Activated naive CD4-positive, alpha-beta T cell treated with anti-CD3 and anti-CD28 coated beads for 36 hours (primary cell): ENCODE measurements around the gene ILF2. TPM values are rescaled to one million over a fixed set of nuclear protein-coding genes. Genes with fewer than 3 reads are reported as not detected.
A peak's percentile ranks its signal among the peaks of the same experiment; 100 is the strongest.
"Not testable (repeated sequence)": the region's sequence is repeated elsewhere in the genome, so short reads cannot be mapped to it uniquely, and the experiment has no call there.

Source experiments
- CTCF ChIA-PET: fragments of 350-600 bp; sonication (Branson Sonifier 250); formaldehyde crosslinking; loops from one replicate; lab custom pipeline; 2021; ENCODE audit warnings: antibody characterized with exemption; lab: Charles Lee
- DNase-seq: peaks from one replicate; pipeline ENCODE4 v3.0.0-alpha.2; 2020
- H3K27ac Mint-ChIP-seq: one replicate; pipeline ENCODE4 v1.8.0; 2021; ENCODE audit warnings: mild to moderate bottlenecking, mixed read lengths
- H3K27me3 Mint-ChIP-seq: one replicate; pipeline ENCODE4 v1.8.0; 2021; ENCODE audit warnings: low read depth, mixed read lengths
- H3K36me3 Mint-ChIP-seq: one replicate; pipeline ENCODE4 v1.8.0; 2021; ENCODE audit warnings: low read depth, mixed read lengths
- H3K4me1 Mint-ChIP-seq: one replicate; pipeline ENCODE4 v1.8.0; 2021; ENCODE audit warnings: low read depth, mixed read lengths
- H3K4me3 Mint-ChIP-seq: one replicate; pipeline ENCODE4 v1.8.0; 2021; ENCODE audit warnings: mild to moderate bottlenecking, moderate library complexity, mixed read lengths
- H3K9me3 Mint-ChIP-seq: one replicate; pipeline ENCODE4 v1.8.0; 2021; ENCODE audit warnings: mixed read lengths
- intact Hi-C: fragments of 100-400 bp; cut with micrococcal nuclease; formaldehyde crosslinking; loops from one replicate; pipeline ENCODE4 v1.15.1; 2023
- total RNA-seq, 2 experiments: library from RNA; stranded (reverse); gene quantifications; one replicate each; pipeline ENCODE4 v1.2.3, GENCODE V29; 2021

The ILF2 gene
- 100 to 1,000 TPM; 346 to 357 TPM for total RNA-seq

DNA sequence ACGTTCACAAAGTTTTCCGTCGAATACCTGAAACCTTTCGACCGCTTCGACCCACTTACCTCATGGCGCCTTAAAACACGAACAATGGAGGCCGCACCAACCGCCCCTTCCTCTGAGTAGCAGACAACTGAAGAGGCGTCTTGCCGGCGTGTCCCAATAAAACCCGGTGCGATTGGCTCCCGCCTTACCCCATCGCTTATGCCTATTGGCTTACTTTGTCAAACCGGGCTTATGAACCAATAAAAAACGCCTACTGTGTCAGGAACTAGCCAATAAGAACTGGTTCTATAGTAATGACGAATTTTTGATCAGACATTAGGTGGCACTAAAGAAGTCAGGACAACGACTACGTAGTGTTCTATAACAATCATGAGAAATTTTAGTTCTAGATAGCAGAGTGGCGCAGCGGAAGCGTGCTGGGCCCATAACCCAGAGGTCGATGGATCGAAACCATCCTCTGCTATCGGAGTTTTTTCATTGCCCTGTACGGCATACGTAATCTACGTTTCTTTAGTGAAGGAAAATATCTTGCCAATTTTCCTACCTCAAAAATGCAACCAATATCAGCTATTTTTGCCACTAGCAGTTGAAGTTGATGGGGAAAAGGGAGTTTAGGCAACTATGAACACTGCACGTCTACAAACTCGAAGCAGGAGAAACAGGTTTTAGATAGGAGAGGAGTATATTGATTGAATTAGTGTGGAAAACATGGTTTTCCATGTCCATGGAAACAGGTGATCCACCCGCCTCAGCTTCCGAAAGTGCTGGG lies at the start of gene ILF2:
TSS of gene ILF2 (minus strand) at position 135 of the 769 bp plus-strand sequence. CDS start at position 64, 71 bp downstream.
- DNase-seq = peak; percentile 99
- Mint-ChIP-seq H3K36me3 (peaks cover 43% of the 10 kb centered on the region), H3K27me3 (no peaks in the 10 kb centered on the region), H3K4me3 (no peak within 1 kb of the TSS), H3K9me3 (no peaks in the 10 kb centered on the region), H3K4me1 (peaks cover 36% of the 10 kb centered on the region), H3K27ac (no peak within 1 kb of the TSS)
- intact Hi-C loops = loop anchor here (1.0 to 10.0 kb wide), 17 partner anchors 13 to 602 kb away; partner anchors contain the start of genes CHTOP, HAX1, INTS3 and NUP210L
- CTCF ChIA-PET = interaction anchor here (0.6 to 1.6 kb wide), 8 partner anchors 28 to 487 kb away, joined by 3 to 9 read pairs (median 3); partner anchors contain the start of gene RAB13

DNA sequence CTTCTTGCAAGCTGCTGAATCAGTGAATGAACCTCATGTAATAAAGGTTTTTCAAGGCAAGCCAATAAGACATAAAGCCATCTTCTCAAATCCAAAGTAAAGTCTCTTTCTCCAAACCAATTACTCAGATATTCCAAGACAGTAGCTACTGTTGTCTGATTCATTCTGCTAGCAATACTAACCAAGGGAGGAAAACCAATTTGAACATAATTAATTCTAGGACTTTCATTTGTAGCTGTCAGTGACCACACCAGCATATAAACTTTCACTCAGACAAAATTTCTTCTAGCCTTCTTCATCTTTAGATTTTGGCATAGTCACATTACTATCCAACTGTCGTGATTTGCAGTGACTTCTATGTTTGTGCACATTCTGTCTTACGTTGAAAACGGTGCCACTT lies 46.5 kb upstream of the ILF2 start:
- no peaks in the 10 kb centered on the region for H3K36me3 Mint-ChIP-seq
- DNase-seq = no peak
- H3K4me1 Mint-ChIP-seq = peaks cover 9% of the 10 kb centered on the region
- no peak overlapping the region for H3K4me3 Mint-ChIP-seq
- no peaks in the 10 kb centered on the region for H3K27me3 Mint-ChIP-seq
- H3K27ac Mint-ChIP-seq = no peak overlapping the region
- intact Hi-C loops = no loop called here
- CTCF ChIA-PET = interaction anchor here (0.6 kb wide), 1 partner anchor 795 kb away, joined by 4 read pairs; no protein-coding TSS in a partner anchor
- no peaks in the 10 kb centered on the region for H3K9me3 Mint-ChIP-seq

DNA sequence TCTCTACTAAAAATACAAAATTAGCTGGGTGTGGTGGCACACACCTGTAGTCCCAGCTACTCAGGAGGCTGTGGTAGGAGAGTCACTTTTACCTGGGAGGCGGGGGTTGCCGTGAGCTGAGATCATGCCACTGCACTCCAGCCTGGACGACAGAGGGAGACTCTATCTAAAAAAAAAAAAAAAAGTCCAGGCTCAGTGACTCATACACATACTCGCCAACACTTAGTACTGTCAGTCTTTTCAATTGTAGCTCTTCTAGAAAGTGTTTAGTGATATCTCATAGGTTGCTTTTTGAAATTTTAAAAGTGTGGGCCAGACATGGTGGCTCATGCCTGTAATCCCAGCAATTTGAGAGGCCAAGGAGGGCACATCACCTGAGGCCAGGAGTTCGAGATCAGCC lies 45.4 kb upstream of the ILF2 start:
- H3K9me3 Mint-ChIP-seq, intact Hi-C loops, H3K27ac Mint-ChIP-seq, H3K4me3 Mint-ChIP-seq, H3K4me1 Mint-ChIP-seq, DNase-seq, H3K36me3 Mint-ChIP-seq, H3K27me3 Mint-ChIP-seq: not testable (repeated sequence)
- CTCF ChIA-PET = interaction anchor here (0.9 kb wide), 1 partner anchor 13 kb away, joined by 3 read pairs; no protein-coding TSS in a partner anchor

DNA sequence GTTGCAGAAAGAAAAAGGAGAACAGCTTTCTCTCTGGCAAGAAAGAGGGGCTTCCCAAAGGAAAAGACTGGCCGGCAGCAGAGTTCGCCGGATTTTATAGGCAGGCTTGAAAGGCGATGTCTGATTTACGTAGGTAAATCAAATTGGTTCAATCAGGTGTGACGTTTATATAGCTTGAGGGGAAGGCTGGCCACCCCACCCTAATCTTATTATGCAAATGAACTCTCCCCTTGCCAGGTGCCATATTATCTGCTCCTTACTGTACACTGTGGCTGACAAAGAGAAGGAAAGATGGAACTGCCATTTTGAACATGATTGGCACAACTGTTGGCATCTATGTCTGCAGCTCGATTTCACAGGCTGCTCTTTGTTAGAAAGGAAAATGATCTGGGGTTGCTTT lies 40.2 kb upstream of the ILF2 start:
- Mint-ChIP-seq H3K27ac (no peak overlapping the region), H3K27me3 (no peaks in the 10 kb centered on the region), H3K9me3 (no peaks in the 10 kb centered on the region), H3K4me3 (no peak overlapping the region), H3K4me1 (no peaks in the 10 kb centered on the region), H3K36me3 (no peaks in the 10 kb centered on the region)
- CTCF ChIA-PET = no interaction called here
- intact Hi-C loops = no loop called here
- no peak for DNase-seq

DNA sequence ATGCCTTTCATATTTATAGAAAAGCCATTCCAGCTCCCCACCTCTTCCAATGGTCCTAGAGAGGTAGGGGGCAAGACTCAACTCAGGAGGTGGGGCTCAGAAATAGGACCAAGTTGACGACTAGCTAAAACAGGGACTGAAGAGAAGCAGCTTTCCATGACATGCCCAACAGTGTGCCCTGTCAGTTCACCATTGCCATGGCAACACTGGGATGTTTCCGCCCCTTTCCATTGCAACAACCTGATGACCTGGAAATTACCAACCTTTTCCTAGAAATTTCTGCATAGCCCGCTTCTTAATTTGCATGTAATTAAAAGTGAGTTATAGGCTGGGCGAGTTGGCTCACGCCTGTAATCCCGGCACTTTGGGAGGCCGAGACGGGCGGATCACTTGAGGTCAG lies 34.7 kb upstream of the ILF2 start:
- no peaks in the 10 kb centered on the region for H3K4me1 Mint-ChIP-seq
- H3K36me3 Mint-ChIP-seq = no peaks in the 10 kb centered on the region
- H3K27ac Mint-ChIP-seq = no peak overlapping the region
- no peak for DNase-seq
- intact Hi-C loops = no loop called here
- H3K27me3 Mint-ChIP-seq = no peaks in the 10 kb centered on the region
- H3K9me3 Mint-ChIP-seq = no peaks in the 10 kb centered on the region
- CTCF ChIA-PET = no interaction called here
- no peak overlapping the region for H3K4me3 Mint-ChIP-seq

DNA sequence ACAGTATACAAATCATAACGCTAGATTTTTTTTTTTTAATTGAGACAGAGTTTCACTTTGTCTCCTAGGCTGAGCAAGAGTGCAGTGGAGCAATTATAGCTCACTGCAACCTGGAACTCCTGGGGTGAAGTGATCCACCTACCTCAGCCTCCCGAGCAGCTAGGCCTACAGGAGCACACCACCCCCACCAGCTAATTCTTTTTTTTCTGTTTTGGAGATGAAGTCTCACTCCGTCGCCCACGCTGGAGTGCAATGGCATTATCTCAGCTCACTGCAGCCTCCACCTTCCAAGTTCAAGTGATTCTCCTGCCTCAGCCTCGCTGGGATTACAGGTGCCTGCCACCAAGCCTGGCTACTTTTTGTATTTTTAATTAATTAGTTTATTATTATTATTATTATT lies 29.0 kb upstream of the ILF2 start:
- H3K27me3 Mint-ChIP-seq = no peaks in the 10 kb centered on the region
- no peak for DNase-seq
- H3K36me3 Mint-ChIP-seq = no peaks in the 10 kb centered on the region
- H3K4me3 Mint-ChIP-seq = no peak overlapping the region
- peaks cover 3% of the 10 kb centered on the region for H3K4me1 Mint-ChIP-seq
- H3K27ac Mint-ChIP-seq = no peak overlapping the region
- CTCF ChIA-PET = interaction anchor here (0.6 to 0.7 kb wide), 3 partner anchors 73 to 96 kb away, joined by 3 to 4 read pairs (median 3); no protein-coding TSS in a partner anchor
- no peaks in the 10 kb centered on the region for H3K9me3 Mint-ChIP-seq
- intact Hi-C loops = no loop called here

DNA sequence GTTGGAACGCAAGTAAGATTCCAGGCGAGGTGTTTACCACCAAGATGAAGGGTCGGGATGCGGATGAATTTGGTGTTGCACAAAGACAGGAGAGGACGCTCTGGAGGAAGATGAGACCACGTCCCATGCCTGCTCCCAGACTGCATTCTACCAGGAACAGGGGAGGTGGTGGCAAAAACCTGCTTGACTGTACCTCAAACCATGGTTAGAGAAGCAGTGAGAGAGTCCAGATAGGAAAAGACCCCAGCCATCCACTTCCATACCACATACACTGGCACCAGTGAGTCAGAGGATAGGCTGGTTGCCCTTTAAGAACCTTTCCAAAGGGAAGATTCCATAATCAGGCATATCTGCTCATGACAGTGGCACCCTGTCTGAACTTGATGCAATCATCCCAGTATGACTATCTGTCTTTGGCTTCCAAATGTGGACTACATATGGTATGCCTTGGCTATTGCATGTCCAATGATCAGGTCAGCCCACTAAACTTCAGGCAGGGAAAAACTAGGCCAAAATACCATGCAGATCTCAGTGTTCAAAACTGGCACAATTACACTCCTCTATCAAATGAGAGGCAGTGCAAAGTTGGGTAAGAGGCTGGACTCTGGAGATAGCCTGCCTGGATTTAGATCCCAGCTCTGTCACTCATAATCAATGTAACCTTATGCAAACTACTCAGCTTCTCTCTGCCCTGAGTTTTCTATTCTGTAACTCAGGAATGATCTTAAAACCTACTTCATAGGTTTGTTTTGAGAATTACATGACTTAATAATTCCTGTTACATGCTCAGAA lies 28.3 kb upstream of the ILF2 start:
- CTCF ChIA-PET = interaction anchor here (0.6 to 0.7 kb wide), 3 partner anchors 73 to 97 kb away, joined by 3 to 4 read pairs (median 3); no protein-coding TSS in a partner anchor
- intact Hi-C loops = no loop called here
- Mint-ChIP-seq H3K27ac (no peak overlapping the region), H3K36me3 (no peaks in the 10 kb centered on the region), H3K27me3 (no peaks in the 10 kb centered on the region), H3K9me3 (no peaks in the 10 kb centered on the region), H3K4me3 (no peak overlapping the region), H3K4me1 (peaks cover 3% of the 10 kb centered on the region)
- DNase-seq = no peak

DNA sequence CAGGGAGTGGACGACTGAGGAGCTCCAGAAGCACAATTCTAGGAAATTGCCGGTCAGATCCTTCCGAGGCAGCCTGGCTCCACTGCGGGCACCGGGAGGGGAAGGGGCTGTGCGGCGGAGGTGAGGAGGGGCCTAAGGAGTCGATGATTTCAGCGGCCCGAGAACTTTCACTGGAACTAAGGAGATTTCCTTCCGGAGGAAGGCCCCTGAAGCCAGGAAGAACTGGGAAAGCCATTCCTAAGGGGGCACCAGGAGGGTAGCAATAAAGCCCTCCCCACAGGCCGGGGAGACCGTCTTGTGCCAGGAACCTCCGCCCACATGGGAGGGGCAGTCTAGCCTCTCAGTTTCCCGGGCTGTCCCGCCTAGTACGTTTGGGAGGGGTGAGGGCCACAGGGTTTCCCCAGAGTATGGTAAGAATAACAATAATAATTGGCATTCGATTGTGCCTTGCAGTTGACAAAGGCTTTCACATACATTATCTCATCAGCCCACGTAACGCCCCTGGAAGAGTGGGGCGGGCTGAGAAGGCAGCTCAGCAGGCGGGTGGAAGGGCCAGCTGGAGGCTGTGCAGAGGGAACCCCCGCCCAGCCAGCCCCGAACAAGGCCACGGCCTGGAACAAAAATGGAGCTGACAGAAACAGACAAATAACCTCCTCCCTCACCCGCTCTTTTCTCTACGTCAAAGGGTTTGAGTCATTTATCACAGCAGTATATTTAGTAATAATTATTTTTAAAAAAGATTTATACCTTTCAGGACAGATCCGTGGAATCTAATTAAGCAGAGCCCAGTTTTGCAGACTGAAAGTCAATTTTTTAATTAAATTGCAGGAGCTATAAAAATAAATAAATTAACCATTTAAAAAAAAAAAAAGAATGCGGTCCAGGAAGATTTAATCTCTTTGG lies 27.5 kb upstream of the ILF2 start:
- DNase-seq = peak; percentile 21
- intact Hi-C loops = no loop called here
- no peak overlapping the region for H3K27ac Mint-ChIP-seq
- H3K36me3 Mint-ChIP-seq = no peaks in the 10 kb centered on the region
- no peaks in the 10 kb centered on the region for H3K9me3 Mint-ChIP-seq
- CTCF ChIA-PET = no interaction called here
- H3K4me3 Mint-ChIP-seq = no peak overlapping the region
- H3K27me3 Mint-ChIP-seq = no peaks in the 10 kb centered on the region
- H3K4me1 Mint-ChIP-seq = peaks cover 3% of the 10 kb centered on the region

DNA sequence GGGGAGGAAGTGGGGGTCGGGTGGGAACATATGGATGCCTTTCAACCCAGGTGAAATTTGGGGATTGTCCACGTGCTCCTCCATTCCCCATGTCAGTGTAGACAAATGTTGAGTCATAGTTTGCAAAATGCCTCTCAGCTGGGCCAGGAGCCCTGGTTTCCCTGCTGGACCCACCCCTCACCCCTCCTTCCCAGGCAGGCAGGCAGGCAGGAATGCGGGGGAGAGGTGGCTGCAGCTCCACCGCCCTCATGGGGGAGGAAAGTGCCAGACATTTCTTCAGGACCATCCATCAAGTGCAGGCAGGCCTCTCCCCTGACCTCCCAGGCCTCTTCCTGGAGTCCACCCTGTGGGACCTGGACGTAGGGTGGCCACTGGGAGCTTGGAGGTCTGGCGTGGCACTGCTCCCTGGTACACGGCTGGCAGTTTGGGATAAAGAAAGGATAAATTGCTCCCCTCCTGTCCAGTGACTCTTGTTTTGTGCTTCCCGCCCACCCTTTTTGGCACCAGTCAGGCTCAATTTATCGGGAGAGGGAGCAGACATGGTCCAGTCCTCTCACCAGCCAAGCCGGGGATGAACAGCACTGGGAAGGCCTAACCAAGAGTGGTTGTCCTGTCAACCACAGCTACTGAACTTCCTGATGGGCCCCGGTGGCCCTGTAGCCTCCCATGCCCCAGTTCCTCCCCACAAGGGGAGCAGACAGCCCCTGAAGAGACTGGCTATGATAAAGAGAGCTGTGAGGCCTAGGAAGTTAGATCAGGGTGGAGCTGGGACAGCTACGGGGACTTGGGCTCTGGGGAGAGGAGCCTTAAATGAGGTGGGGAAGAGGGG lies 26.6 kb upstream of the ILF2 start:
- intact Hi-C loops = no loop called here
- Mint-ChIP-seq H3K27ac (no peak overlapping the region), H3K27me3 (no peaks in the 10 kb centered on the region), H3K4me3 (no peak overlapping the region), H3K9me3 (no peaks in the 10 kb centered on the region), H3K4me1 (peaks cover 3% of the 10 kb centered on the region), H3K36me3 (no peaks in the 10 kb centered on the region)
- CTCF ChIA-PET = no interaction called here
- no peak for DNase-seq

DNA sequence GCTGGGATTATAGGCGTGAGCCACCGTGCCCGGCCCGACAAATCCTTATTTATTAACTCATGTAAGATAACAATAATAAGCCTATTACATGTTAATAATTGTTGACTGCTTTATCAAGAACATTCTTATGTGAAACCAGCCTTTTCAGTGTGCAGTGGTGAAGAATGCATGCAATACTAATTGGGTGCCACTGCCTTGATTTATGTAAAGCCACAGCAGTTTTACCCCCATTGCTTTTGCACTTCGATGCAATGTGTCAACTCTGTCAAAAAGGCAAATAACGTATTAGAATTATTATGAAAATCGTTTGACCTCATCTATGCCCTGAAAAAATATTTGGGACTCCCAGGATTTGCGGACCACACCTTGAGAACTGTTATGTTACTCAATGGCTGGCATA lies 25.9 kb upstream of the ILF2 start:
- Mint-ChIP-seq H3K36me3 (no peaks in the 10 kb centered on the region), H3K27ac (no peak overlapping the region), H3K4me1 (peaks cover 3% of the 10 kb centered on the region), H3K9me3 (no peaks in the 10 kb centered on the region), H3K4me3 (no peak overlapping the region), H3K27me3 (no peaks in the 10 kb centered on the region)
- intact Hi-C loops = no loop called here
- CTCF ChIA-PET = no interaction called here
- DNase-seq = no peak

DNA sequence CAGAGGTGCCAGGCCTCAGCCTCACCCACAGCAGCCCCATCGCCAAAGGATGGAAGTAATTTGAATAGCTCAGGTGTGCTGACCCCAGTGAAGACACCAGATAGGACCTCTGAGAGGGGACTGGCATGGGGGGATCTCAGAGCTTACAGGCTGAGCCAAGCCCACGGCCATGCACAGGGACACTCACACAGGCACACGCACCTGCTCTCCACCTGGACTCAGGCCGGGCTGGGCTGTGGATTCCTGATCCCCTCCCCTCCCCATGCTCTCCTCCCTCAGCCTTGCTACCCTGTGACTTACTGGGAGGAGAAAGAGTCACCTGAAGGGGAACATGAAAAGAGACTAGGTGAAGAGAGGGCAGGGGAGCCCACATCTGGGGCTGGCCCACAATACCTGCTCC lies 22.7 kb upstream of the ILF2 start:
- H3K9me3 Mint-ChIP-seq = no peaks in the 10 kb centered on the region
- CTCF ChIA-PET = no interaction called here
- no peak for DNase-seq
- H3K27ac Mint-ChIP-seq = no peak overlapping the region
- intact Hi-C loops = no loop called here
- H3K4me1 Mint-ChIP-seq = peaks cover 12% of the 10 kb centered on the region
- no peaks in the 10 kb centered on the region for H3K36me3 Mint-ChIP-seq
- H3K27me3 Mint-ChIP-seq = no peaks in the 10 kb centered on the region
- no peak overlapping the region for H3K4me3 Mint-ChIP-seq
